ENCODE results near the gene STXBP5. TPM values are rescaled to one million over a fixed set of nuclear protein-coding genes. Genes with fewer than 3 reads are reported as not detected.

The STXBP5 gene
- total RNA-seq, 1 donor from 2014 or later: 26.9 TPM

DNA sequence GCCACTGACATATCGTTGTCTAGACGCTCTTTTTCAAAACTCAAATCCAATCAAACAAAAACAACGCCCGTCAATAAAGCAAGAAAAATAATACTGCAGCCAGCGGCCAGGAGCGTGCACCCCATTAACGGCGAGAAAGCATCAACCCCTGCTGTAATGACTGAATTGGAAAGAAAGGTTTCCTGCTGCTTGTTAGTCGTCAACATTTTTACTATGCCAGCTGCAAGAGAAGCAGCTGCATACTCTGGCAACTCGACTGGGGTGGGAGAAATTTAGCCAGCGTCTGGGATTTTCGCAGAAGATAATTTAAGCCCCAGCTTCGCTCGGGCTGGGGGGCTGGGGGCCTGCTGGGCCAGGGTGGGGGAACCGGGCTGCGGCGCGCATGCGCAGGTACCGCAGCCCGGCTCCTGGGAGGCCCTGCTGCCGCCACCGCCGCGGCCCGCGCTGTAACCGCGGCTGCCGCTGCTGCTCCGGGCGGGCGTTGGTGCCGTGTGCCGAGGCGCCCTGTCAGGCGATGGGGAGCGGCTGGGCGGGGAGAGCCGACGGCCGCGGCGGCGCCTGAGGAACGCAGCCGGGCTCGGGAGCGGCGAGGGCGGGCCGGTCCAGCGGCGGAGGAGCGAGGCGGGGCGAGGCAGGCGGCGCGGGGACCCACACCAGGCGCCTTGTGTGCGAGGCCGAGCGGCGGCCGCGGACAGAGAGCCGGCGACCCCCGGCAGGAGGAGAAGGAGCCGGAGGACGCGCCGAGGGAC, 732 bp upstream of the STXBP5 start:
- Mint-ChIP-seq H3K4me1 (ENCODE audit: unreplicated experiment) (peaks cover 25% of the 10 kb centered on the region), H3K4me3 (ENCODE audit: unreplicated experiment) (peak overlapping the region; percentile 98), H3K9me3 (ENCODE audit: unreplicated experiment) (no peaks in the 10 kb centered on the region), H3K36me3 (ENCODE audit: low read depth, unreplicated experiment) (peaks cover 9% of the 10 kb centered on the region), H3K27me3 (ENCODE audit: unreplicated experiment) (peaks cover 16% of the 10 kb centered on the region), H3K27ac (ENCODE audit: unreplicated experiment) (peak overlapping the region; percentile 97)
- peak; percentile 60 for DNase-seq (ENCODE audit: low spot score)
- TF ChIP-seq, protein P1, sequence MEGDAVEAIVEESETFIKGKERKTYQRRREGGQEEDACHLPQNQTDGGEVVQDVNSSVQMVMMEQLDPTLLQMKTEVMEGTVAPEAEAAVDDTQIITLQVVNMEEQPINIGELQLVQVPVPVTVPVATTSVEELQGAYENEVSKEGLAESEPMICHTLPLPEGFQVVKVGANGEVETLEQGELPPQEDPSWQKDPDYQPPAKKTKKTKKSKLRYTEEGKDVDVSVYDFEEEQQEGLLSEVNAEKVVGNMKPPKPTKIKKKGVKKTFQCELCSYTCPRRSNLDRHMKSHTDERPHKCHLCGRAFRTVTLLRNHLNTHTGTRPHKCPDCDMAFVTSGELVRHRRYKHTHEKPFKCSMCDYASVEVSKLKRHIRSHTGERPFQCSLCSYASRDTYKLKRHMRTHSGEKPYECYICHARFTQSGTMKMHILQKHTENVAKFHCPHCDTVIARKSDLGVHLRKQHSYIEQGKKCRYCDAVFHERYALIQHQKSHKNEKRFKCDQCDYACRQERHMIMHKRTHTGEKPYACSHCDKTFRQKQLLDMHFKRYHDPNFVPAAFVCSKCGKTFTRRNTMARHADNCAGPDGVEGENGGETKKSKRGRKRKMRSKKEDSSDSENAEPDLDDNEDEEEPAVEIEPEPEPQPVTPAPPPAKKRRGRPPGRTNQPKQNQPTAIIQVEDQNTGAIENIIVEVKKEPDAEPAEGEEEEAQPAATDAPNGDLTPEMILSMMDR (IDR thresholded peaks at IDR 0.05; ENCODE audit: unreplicated experiment): no peak

DNA sequence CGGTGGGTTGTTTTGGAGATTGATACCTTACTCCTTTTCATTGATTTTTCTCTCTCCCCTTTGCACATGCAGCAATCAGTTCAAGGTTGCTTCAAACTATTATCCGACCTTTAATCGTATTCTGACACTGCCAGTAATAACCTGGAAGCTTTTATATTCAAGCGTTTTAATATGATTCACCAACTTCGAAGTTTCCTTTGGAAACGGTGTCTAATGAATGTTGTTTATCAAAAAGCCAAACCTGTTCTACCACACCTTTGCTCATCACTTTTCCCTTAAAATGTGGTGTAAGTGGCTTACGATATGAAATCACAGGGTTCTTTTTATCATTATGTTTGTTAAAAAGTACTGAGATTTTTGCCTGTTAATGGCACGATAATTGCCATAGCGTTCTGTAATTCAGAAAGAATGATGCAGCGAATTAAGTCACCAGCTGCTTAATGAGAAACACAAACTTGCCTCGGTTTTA, 660 bp downstream of the STXBP5 start:
- Mint-ChIP-seq H3K4me1 (ENCODE audit: unreplicated experiment) (peaks cover 25% of the 10 kb centered on the region), H3K36me3 (ENCODE audit: low read depth, unreplicated experiment) (peaks cover 9% of the 10 kb centered on the region), H3K27me3 (ENCODE audit: unreplicated experiment) (peaks cover 16% of the 10 kb centered on the region), H3K4me3 (ENCODE audit: unreplicated experiment) (peak overlapping the region; percentile 97), H3K9me3 (ENCODE audit: unreplicated experiment) (no peaks in the 10 kb centered on the region), H3K27ac (ENCODE audit: unreplicated experiment) (peak overlapping the region; percentile 93)
- no peak for DNase-seq (ENCODE audit: low spot score)
- TF ChIP-seq, protein P1 (IDR thresholded peaks at IDR 0.05; ENCODE audit: unreplicated experiment): no peak

DNA sequence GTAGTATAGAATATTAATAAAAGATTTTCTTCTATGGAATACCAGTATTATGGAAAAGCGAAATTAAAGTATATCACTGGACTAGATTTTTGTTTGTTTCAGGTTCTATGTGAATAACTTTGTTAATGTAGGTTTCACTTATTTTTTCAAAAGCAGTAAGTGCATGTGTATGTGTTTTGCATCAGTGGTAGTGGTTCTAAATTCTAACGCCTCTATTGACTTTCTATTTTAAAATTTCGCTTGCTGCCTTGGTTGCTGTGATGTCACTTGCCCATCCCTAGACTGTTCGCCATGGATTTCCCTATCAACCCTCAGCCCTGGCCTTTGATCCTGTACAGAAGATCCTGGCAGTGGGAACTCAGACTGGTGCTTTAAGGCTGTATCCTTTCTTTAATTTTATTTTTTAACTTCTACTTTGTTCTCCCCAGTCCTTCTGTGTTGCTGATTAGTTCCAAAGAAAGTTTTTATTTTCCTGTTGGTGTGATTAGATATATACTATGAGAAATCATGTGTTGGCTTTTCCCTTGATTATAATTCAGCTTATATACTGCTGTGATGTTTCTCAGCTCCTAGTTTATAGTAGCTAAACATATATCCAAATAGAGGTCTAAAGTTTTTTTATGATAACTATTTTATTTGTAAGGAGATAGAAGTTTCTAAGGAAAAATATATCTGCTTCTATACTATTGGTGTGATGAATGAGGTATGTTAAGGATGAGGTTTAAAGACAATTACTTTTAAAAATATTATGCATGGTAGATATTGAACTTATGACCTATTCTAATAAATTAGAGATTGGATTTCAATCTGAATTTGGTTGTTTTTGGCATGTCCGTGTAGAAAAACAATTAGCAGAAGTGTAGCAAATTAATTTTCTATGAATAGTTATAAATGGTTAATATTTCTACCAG, 1.7 kb downstream of the STXBP5 start:
- no peak for DNase-seq (ENCODE audit: low spot score)
- peaks cover 18% of the 10 kb centered on the region for H3K27me3 Mint-ChIP-seq (ENCODE audit: unreplicated experiment)
- TF ChIP-seq, protein P1 (IDR thresholded peaks at IDR 0.05; ENCODE audit: unreplicated experiment): no peak
- H3K36me3 Mint-ChIP-seq (ENCODE audit: low read depth, unreplicated experiment): peaks cover 9% of the 10 kb centered on the region
- no peaks in the 10 kb centered on the region for H3K9me3 Mint-ChIP-seq (ENCODE audit: unreplicated experiment)
- peak overlapping the region; percentile 97 for H3K4me3 Mint-ChIP-seq (ENCODE audit: unreplicated experiment)
- H3K4me1 Mint-ChIP-seq (ENCODE audit: unreplicated experiment): peaks cover 25% of the 10 kb centered on the region
- no peak overlapping the region for H3K27ac Mint-ChIP-seq (ENCODE audit: unreplicated experiment)

DNA sequence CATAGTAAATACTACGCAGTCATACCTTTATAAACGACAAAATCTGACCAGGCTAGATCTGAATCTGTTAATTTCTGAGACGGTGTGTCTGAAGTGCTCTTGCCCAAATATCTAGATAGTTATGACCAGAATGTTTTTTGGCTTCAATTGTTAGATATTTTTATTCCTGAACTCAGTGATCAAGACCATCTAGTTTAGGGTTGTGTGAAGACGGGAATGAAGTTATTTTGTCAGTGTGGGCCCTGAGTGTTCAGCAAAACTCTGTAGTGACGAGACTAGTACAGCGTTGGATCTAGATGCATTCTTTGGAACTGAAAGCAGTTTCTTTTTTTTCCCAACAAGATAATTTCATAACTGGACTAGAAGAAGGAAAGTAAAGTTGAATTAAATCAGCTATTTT, 3.1 kb downstream of the STXBP5 start:
- Mint-ChIP-seq H3K36me3 (ENCODE audit: low read depth, unreplicated experiment) (peaks cover 9% of the 10 kb centered on the region), H3K4me1 (ENCODE audit: unreplicated experiment) (peaks cover 26% of the 10 kb centered on the region), H3K27ac (ENCODE audit: unreplicated experiment) (peak overlapping the region; percentile 38), H3K27me3 (ENCODE audit: unreplicated experiment) (peaks cover 16% of the 10 kb centered on the region), H3K4me3 (ENCODE audit: unreplicated experiment) (peak overlapping the region; percentile 28), H3K9me3 (ENCODE audit: unreplicated experiment) (no peaks in the 10 kb centered on the region)
- TF ChIP-seq, protein P1 (IDR thresholded peaks at IDR 0.05; ENCODE audit: unreplicated experiment): no peak
- no peak for DNase-seq (ENCODE audit: low spot score)
